Globus pallidus (tissue), 1 donor: ENCODE results near the gene DGCR8.

Experiments used
- DNase-seq: peaks from one replicate; pipeline ENCODE4 v3.0.0-alpha.2; 2015; ENCODE audit warnings: low spot score

Gene DGCR8

DNA sequence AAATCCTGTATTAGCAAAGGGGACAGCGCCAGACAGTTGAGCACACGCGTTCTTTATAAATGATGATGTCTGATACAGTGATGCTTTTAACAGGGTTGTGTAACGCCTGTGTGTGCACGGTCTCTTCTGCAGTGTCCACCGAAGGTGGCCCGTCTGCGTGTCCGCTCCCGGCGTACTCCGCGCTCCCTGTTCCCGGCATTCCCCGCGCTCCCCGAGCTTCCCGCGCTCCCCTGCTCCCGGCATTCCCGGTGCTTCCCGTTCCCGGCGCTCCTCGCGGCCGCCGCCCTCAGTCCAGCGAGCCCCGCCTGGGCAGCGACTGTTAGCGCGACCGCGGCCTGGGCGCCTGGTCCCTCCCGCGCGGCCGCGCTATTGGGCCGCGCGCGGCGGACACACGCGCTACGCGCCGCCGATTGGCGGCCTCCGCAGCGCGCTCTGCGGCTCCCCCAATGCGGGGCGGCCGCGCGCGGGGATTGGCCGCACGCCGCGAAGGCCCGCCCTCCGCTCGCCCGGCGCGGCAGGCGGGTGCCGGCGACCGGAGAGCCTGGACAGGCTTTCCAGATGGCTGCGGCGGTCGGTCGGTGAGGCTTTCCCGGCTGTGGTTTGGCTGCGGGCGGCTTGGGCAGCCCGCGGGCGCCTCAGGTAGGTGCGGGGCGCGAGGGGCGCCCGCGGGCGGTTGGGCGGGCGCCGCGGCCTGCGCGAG, at the start of gene DGCR8:
Gene DGCR8 (plus strand): TSS at position 497 of the 700 bp plus-strand sequence. CDS start 5,723 bp downstream, outside the sequence.
- DNase-seq, result peak; percentile 94

DNA sequence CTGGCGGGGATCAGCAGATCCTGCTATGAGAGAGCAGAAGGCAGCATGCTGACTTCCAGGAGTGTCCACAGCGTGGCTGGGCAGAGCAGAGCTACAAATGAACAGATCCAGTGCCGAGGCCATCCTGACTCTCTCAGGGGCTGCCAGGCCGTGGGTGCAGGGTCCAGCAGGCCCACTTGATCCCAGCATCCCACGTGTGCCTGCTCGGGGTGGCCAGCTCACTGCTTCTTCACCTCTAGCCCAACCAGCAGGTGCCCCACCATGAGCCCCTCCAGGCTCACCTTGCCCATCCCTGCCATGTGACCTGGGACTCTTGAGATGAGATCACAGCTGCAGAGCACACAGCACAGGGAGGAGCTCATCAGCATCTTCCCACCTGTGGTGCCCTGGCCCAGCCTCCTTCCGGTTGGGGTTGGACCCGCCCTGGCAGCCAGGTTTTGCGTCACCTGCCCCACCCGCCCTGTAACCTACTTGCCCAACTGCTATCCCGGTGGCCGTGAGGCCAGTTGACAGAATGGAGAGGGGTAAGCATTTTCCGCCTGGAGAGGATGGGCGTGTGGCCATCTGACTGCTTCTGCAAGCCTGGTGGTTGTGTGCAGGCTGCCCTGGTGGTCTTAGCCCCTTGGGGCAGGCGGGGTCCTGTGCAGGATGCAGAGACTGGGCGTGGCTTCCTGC, 48.2 kb upstream of the DGCR8 start:
- no peak for DNase-seq

DNA sequence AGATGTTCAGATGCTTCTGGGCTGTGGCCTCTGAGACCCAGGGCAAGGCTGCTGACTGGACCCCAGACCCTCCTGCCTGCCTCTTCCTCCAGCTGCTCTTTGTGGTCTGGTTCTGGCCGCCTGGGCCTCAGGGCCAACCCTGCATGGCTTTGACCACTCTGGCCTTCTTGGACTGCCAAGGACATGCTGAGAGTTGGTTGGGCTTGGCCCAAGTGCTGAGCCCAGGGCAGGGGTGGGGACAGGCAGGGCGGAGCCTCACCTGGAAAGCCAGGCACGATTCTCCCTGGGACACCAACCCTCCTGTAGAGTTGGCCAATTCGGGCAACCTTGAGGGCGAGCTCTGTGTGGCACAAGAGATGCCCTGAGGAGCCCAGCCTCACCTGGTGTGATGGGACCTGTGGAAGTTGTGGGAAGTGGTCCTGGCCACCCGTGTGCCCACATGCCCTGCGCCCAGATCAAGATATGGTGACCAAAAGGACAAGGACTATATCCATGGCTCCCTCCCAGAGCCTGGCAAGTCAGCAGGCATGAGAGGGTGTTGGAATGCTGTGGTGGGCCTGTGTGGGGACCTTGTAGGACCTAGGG, 47.5 kb upstream of the DGCR8 start:
- no peak for DNase-seq

DNA sequence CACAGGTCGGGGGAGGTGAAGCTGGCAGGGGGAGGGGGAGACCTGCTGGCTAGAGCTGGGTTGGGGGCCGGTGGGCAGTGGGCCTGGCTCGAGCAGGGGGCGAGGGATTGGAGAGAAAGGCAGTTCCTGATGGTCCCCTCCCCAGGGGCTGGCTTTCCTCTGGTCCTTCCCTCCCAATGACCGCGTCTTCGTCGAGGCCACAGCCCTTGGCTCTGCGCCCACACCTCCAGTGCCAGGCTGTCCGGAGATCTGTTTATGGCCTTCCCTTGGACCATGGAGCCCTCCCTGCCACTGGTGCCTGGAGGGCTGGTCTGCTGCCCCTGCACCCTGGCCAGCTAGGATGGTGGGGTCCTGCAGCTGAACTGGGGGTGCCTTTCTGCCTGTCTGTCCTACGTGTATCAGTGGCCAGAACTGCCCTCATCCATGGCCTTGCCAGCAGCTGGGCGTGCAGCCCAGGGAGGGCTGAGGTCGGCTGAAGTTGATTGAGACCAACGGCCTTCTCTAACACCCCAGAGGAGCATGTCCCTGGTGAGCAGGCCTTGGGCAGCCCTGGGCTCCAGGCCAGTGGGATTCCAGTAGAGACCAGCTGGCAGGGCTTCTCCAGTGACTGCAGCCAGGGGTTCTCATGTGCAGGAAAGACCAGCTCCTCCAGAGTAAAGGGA, 46.9 kb upstream of the DGCR8 start:
- DNase-seq, result peak; percentile 67

DNA sequence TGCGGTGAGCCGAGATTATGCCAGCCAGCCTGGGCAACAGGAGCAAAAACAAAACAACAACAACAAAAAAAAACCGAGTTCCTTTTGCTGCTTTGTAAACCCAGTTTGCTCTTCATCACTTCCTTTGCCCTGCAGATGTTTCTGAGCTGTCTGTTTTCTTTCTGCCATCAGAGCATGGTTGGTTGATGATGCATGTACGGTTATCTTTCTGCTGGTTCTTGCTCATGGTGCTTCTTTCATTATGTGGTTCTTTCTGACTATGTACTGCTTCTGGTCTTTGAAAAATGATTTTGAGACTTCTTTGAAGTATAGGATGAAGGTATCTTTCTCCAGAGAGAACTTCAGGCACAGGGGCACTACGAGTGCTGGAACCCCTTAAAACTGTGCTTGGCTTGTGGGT, 45.9 kb upstream of the DGCR8 start:
- no peak for DNase-seq

DNA sequence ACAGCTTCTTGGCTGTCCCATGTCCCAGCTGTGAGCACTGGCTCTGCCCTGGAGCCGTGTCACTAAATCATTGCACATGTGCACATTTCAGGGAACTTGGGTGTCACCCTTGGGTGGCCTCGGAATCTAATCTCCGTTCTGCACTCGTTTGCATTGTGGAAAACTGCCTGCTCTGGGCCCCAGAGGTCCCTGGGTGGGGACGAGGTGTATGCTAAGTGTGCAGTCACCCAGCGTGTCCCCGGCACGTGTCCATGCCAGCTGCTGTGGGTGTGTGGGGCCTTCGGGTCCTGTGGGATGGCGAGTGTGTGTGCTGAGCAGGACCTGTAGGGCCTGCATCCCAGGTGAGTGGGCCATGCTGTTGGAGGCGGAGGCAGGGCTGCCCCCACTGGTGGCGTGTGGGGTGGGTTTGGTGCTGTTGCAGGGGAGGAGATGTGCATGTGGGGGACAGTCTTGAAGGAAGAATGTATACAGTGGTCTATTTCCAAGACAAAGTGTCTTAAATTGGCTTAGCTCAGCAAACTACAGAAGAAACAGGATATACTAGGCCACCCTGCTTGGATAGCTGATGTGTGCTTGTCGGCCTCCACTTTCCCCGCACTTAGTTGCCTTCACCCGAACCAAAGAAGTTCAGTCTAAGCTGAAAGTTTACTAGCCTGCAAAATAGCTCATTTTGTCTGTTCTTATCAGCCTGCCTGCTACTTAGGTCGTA, 44.5 kb upstream of the DGCR8 start:
- DNase-seq, result no peak

DNA sequence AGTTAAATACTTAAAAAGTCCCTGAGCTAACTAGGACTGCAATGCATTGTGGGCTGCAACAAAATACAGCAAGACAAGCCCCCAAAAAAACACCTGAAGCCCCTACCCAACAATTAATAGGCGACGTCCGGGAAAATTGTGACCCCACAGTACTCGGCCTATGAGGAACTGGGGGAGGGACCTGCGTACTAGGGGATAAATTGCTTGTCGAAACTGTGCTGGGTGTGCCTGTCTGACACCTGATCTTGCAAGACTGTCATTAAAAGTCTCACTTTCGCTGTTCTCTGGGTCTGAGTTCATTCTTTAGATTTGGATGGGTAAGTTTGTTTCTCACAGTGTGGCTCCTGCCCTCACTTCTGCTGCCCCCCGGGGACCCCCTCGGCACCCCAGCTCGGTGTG, 44.0 kb upstream of the DGCR8 start:
- DNase-seq, result no peak

DNA sequence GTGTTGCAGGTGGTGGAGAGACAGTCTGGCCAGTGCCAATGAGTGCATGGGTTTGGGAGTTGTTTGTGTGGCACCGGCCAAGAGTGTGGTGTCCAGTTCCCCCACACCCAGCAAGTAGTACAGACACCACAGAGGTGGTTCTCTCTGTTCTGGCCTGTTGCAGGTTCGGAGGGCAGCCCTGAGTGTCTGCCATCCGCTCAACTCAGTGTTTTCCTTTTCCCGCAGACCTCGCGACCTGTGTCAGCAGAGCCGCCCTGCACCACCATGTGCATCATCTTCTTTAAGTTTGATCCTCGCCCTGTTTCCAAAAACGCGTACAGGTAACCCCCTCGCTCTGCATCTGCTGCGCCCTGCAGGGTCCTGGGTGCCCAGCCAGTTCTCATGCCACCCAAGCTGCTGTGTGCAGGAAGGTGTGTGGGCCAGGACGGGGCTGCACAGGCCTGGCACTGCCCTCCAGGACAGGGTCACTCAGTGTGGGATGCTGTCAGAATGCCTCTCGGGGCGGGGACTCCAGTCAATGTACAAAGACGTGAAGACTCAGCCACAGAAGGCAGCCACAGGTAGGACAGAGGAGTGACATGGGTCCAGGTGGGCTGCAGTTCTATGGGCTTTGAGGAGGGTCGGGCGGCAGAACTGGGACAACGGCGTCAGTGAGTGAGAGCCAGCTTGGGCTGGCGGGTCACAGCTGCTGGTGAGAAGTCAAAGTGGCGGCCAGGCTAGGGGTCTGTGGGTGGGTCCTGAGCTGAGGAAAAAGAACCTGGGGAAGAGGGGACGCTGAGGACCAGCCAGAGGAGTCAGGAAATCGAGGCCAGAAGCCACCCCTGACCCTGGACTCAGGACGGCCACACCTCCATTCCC, 43.3 kb upstream of the DGCR8 start:
- no peak for DNase-seq

DNA sequence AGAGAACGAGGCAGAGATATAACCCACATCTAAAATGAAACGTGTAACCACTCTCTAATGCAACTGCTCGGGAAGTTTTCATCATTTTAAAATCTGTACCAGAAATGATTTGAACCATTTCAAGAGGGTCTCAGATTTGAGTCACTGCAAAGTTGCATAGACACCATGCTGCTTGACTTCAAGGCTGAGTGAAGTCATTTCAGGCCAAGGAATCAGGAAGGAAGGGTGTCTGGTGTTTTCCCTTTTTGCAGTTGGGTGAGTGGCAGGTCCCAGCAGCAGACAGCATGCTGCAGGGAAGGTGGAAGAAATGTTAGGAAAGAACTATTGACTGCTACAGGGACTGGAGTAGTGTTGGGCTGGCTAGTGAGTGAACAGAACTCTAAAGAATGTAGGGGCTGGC, 42.6 kb upstream of the DGCR8 start:
- DNase-seq, result no peak

DNA sequence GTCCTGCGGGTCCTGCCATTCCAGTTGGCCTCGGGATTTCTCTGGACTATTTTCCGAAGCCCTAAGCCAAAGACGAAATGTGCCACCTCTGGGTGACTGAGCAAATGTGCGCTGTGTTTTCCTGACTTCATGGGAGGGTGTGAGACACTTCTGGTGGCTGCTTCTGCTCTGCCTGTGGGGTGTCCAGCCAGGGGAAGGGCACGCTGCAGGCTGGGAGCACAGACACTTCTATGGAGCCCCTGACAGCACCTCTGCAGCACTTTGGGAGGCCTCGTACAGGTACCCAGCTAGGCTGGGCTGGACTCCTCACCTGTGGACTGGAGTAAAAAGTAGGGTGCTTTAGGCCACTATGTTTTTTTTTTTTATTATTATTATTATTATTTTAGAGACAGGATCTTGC, 41.5 kb upstream of the DGCR8 start:
- DNase-seq, result no peak

DNA sequence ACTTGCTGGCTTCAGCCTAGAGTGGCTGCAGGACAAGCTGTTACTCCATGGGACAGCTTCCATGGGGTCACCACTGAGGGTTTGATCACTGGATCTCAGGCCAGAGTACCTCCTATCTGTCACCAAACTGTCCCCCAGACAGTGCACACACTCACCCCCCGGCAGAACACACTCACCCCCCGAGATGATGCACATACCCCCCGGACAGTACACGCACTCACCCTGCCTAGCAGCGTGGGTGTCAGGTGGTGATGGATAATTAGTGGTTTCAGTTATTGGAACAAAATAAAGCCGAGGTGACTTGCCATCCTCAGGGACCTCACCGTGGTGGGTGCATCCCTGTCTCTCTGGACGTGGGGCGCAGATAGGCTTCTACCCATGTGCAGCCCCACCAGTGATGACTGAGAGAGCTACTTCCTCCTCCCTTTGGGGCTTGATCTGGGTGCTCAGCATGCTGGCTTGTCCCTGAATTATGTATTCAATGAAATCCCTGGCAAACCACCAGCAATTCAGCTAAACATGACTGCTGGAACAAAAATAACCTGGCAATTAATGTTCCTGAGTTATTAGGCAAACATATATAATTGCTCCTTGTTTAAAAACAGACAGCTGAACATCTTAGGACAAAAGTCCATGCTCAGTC, 40.2 kb upstream of the DGCR8 start:
- DNase-seq, result no peak

DNA sequence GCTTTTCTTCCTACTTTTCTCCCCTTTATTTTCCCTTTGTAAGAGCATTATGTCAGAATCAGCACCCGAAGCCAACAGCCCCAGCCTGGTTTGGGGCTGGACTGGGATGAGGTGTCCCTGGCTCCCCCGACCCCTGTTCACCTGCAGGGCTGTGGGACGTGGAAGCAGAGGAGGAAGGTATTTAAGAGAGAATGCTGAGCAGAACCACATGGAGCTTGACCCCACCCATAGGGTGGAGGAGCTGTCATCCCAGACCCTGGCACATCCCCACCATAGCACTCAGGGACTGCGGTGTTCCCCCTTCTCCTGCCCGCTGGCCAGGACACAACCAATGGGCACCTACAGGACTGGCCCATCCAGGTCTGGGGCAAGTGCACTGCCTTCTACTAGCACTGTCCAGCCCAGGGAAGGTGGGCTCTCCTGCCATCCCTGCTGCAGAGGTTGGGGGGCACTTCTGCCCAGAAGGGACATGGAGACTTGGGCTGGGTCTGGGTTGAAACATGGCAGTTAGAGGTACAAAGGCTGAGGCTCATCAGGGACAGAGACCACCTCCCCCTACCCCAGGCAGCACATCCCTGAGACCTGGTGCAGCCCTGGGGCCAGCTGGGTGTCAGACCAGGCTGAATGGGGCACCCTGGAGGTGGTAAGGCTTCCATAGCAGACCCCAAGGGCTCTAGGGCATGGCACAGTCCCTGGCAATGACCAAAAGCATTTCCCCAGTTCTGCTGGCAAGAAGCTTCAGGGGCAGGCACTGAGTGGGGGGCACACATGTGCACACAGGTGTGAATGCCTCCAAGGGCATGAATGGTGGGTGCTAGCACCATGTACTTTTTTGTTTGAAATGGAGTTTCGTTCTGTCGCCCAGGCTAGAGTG, 39.5 kb upstream of the DGCR8 start:
- DNase-seq, result no peak

DNA sequence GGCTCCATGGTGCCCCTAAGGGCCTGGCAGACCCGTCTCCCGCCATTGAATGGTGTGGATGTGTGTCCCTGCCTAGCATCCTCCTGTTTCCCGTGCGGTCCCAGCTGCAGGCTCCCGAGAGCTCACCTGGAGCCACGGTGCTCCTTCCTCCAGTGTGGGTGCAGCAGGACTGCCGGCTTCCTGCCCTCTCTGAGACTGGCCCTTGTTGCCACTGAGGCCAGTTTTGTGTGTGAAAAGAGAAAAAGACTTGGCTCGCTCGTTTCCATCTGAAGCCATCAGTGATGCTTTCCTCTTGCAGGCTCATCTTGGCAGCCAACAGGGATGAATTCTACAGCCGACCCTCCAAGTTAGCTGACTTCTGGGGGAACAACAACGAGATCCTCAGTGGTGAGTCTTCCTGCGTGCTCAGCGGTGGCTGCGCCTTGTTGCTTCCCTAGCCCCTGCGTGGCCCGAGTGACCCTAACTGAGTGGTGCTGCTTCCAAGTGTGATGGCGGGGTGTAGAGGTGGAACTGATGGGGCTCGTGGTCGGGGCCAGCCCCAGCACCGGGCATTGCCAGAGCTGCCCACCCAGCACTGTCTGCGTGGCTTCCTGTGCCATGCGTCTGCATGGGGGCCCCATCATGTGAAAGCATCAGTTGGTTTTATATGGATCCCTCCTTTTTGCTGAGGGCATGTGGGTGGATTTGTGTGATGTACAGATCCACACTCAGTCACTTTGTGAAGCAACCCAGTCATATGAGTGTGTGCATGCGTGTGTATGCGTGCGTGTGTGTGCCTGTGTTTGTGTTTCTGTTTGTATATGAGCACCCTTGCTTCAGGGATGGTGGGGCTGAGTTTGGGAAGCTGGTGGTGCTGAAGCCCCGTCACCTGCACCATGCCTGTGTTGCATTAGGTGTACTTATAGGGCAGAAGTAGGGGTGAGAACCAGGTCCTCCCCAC, 36.7 kb upstream of the DGCR8 start:
- no peak for DNase-seq

DNA sequence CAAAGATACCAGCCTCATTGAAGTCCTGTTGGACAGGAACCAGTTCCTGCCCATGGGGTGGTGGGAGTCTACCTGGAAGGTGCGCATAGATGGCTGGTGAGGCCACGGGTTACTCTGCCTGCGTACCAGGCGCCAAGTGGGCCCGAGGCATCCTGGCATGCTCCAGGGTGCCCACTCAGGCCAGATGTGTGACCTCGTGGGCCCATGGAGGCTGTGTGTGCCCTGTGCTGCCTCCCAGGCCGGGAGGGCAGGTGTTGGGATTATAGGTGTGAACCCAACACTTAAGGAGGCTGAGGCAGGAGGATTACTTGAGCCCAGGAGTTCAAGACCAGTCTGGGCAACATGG, 36.1 kb upstream of the DGCR8 start:
- no peak for DNase-seq

DNA sequence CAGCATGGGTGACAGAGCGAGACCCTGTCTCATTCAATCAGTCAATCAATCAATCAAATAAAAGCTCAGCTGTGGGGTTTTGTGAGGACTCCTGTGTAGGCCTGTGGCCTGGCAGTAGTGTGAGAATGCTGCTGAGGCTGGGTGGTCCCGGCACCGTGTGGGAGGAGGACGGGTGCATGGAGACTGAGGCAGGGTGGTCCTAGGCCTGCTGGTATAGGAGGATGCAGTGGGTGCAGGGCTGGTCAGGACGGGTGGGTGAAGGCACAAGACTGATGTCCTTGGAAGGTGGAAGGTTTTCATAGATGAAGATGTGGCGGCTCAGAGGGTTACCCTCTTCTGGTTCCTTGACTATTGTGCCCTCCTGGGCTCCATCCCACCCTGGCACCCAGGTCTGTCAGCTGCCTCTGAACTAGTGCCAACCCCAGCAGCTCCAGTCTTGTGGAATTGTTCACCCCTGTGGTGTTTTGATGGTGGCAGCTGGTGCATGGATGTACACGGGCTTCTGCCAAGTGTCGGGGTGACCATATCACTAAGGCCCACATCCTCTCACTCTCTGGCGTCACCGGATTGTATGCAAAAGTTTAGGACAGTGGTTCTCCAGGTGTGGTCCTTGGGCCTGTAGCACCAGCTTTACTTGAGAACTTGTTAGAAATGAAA, 35.4 kb upstream of the DGCR8 start:
- DNase-seq, result no peak

DNA sequence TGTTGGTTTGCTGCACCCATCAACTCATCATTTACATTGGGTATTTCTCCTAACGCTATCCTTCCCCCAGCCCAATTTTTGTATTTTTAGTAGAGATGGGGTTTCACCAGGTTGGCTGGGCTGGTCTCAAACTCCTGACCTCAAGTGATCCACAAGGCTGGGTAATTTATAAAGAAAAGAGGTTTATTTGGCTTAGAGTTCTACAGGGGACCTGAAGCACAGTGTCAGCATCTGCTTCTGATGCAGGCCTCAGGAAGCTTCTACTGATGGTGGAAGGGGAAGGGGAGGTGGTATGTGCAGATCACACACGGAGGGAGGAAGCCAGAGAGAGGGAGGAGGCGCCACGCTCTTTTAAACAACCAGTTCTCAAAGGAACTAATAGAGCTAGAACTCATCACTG, 33.3 kb upstream of the DGCR8 start:
- DNase-seq, result no peak

DNA sequence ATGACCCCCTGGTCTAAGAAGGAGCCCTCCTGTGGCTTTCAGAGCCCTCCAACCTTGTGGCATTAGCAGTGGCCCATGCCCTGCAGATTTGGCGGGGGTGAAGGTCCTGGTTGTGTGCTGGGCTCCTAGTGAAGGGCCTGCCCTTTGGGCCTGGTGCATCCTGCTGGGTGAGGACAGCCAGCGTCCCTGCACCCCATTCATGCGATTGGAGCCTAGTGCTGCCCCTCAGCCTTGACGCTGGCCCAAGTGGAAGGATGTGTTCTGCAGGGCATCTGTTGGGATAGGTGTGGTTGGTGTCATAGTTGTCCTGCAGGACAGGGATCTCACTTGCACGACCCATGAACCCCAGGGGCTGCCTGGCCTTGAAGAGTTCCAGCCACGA, 28.1 kb upstream of the DGCR8 start:
- DNase-seq, result no peak
